Esophagus squamous epithelium (tissue), 5 donors: ENCODE results near the gene CCDC185. TPM values are rescaled to one million over a fixed set of nuclear protein-coding genes. Genes with fewer than 3 reads are reported as not detected.

Experiments used
- DNase-seq: peaks from one replicate; lab custom pipeline; 2025; lab: John Stamatoyannopoulos, UW
- H3K27ac ChIP-seq, 4 donors: fragments of 200-600 bp; sonication (generic); one replicate each; pipeline ENCODE4 v1.5.1; 2016 to 2019; ENCODE audit warnings: mild to moderate bottlenecking in 1 of 4
- H3K27me3 ChIP-seq, 4 donors: fragments of 200-600 bp; sonication (generic); 1 replicate in 3 of 4; 2 replicates in 1 of 4; pipeline versions ENCODE4 v1.5.1 to v1.6.0; 2017 to 2021; ENCODE audit warnings: antibody characterized with exemption in 1 of 4
- H3K36me3 ChIP-seq, 3 donors: fragments of 200-600 bp; sonication (generic); one replicate each; pipeline ENCODE4 v1.5.1; 2016 to 2019
- H3K4me1 ChIP-seq, 3 donors: fragments of 200-600 bp; sonication (generic); one replicate each; pipeline ENCODE4 v1.5.1; 2017 to 2019
- H3K4me3 ChIP-seq, 4 donors: fragments of 200-600 bp; sonication (generic); 1 replicate in 3 of 4; 2 replicates in 1 of 4; pipeline ENCODE4 v1.5.1; 2016 to 2019; ENCODE audit warnings: mild to moderate bottlenecking in 2 of 4, moderate library complexity in 1 of 4
- H3K9me3 ChIP-seq, 3 donors: fragments of 200-600 bp; sonication (generic); one replicate each; pipeline ENCODE4 v1.5.1; 2016 to 2019
- CTCF ChIP-seq, 6 experiments: fragments of 450-650 bp in 4 of 6; fragments of 200-600 bp in 2 of 6; sonication (generic) in 2 of 6; IDR thresholded peaks; one replicate each; pipeline ENCODE4 v1.5.1; 2016 to 2019; ENCODE audit warnings: antibody characterized with exemption in 6 of 6, mild to moderate bottlenecking in 4 of 6, moderate library complexity in 4 of 6
- POLR2A ChIP-seq, 4 donors: fragments of 450-650 bp; IDR thresholded peaks; one replicate each; pipeline ENCODE4 v1.6.1; 2017; ENCODE audit warnings: antibody characterized with exemption in 4 of 4, mild to moderate bottlenecking in 4 of 4, moderate library complexity in 3 of 4
- WGBS, 2 donors: methylation state at CpG; one replicate each; pipeline ENCODE4 v1.1.5; 2018; 5-methylcytosine and 5-hydroxymethylcytosine counted together
- intact Hi-C: fragments of 100-400 bp; cut with DNase I; formaldehyde crosslinking; loops from one replicate; pipeline ENCODE4 v1.15.0; 2022
- total RNA-seq, 4 donors: library from RNA; depleted of rRNA; stranded (reverse); fragments of >200 nt; gene quantifications; one replicate each; pipeline ENCODE4 v1.1.0, GENCODE V29; 2016
- donor health status: DM: yes; HTN: yes; CAD: no.

CCDC185 gene
- total RNA-seq, 4 donors from 2014 or later: 0.13 TPM; not detected in 3

GRCh38 chr1:223364685-223365382 is 28.4 kb upstream of the CCDC185 start:
- Histone ChIP-seq H3K4me3 (peak overlapping the region; percentile 36 to 76 (median 62)), H3K9me3 (no peaks in the 10 kb centered on the region), H3K36me3 (no peaks in the 10 kb centered on the region), H3K4me1 (peaks cover 13 to 39% (median 17%) of the 10 kb centered on the region in 3 donors), H3K27me3 (peaks cover 0 to 38% (median 0%) of the 10 kb centered on the region in 4 donors), H3K27ac (peak overlapping the region in 1 of 4 donors; percentile 69)
- intact Hi-C loops: no loop called here
- TF ChIP-seq CTCF (IDR thresholded peaks at IDR 0.05) (no peak), POLR2A (IDR thresholded peaks at IDR 0.05) (no peak)
- no peak for DNase-seq
- WGBS, 2 donors: 4% methylated on average over 24 to 26 of the region's 55 CpGs

GRCh38 chr1:223374064-223374610 is 19.1 kb upstream of the CCDC185 start:
- Histone ChIP-seq H3K9me3 (peaks cover 0 to 8% (median 7%) of the 10 kb centered on the region in 3 donors), H3K4me1 (peaks cover 0 to 5% (median 0%) of the 10 kb centered on the region in 3 donors), H3K27me3 (no peaks in the 10 kb centered on the region), H3K27ac (no peak overlapping the region), H3K36me3 (no peaks in the 10 kb centered on the region), H3K4me3 (no peak overlapping the region)
- intact Hi-C loops: no loop called here
- no peak for TF ChIP-seq CTCF (IDR thresholded peaks at IDR 0.05)
- TF ChIP-seq POLR2A (IDR thresholded peaks at IDR 0.05): no peak
- 65 to 83% methylated on average over 4 of the region's 4 CpGs for WGBS, 2 donors
- no peak for DNase-seq

GRCh38 chr1:223378754-223379153 is 14.5 kb upstream of the CCDC185 start:
- H3K27ac ChIP-seq: no peak overlapping the region
- H3K4me1 ChIP-seq: no peaks in the 10 kb centered on the region
- H3K4me3 ChIP-seq: no peak overlapping the region
- H3K9me3 ChIP-seq: peaks cover 0 to 8% (median 7%) of the 10 kb centered on the region in 3 donors
- no peaks in the 10 kb centered on the region for H3K36me3 ChIP-seq
- H3K27me3 ChIP-seq: no peaks in the 10 kb centered on the region
- TF ChIP-seq POLR2A (IDR thresholded peaks at IDR 0.05) (no peak), CTCF (IDR thresholded peaks at IDR 0.05) (no peak)
- DNase-seq: no peak
- intact Hi-C loops: no loop called here

- DNase-seq: no peak
- TF ChIP-seq POLR2A (IDR thresholded peaks at IDR 0.05) (no peak), CTCF (IDR thresholded peaks at IDR 0.05) (no peak)
- Histone ChIP-seq H3K27me3 (peaks cover 0 to 4% (median 0%) of the 10 kb centered on the region in 4 donors), H3K27ac (no peak overlapping the region), H3K4me1 (peaks cover 0 to 7% (median 0%) of the 10 kb centered on the region in 3 donors), H3K4me3 (no peak overlapping the region), H3K9me3 (no peaks in the 10 kb centered on the region), H3K36me3 (no peaks in the 10 kb centered on the region)
- intact Hi-C loops: no loop called here
- 60 to 63% methylated on average over 2 of the region's 2 CpGs for WGBS, 2 donors
Observed at GRCh38 chr1:223386013-223386412, 7.2 kb upstream of the CCDC185 start.

GRCh38 chr1:223390618-223391017 is 2.6 kb upstream of the CCDC185 start:
- peaks cover 0 to 34% (median 0%) of the 10 kb centered on the region in 4 donors for H3K27me3 ChIP-seq
- H3K36me3 ChIP-seq: no peaks in the 10 kb centered on the region
- TF ChIP-seq CTCF (IDR thresholded peaks at IDR 0.05) (no peak), POLR2A (IDR thresholded peaks at IDR 0.05) (no peak)
- H3K4me3 ChIP-seq: no peak overlapping the region
- H3K27ac ChIP-seq: no peak overlapping the region
- no peak for DNase-seq
- peaks cover 0 to 5% (median 0%) of the 10 kb centered on the region in 3 donors for H3K9me3 ChIP-seq
- peaks cover 7 to 33% (median 11%) of the 10 kb centered on the region in 3 donors for H3K4me1 ChIP-seq
- intact Hi-C loops: no loop called here
